GM12878 (cell line): Measurements from ENCODE around the gene SCN11A. TPM values are rescaled to one million over a fixed set of nuclear protein-coding genes. Genes with fewer than 3 reads are reported as not detected.
A peak's percentile ranks its signal among the peaks of the same experiment; 100 is the strongest.

Experiments
- ATAC-seq: fragments of 200-7000 bp; cut with Tn5 transposase; 3 replicates; pipeline ENCODE4 v1.9.1; 2020; ENCODE audit warnings: mild to moderate bottlenecking, moderate library complexity
- Bru-seq: library from RNA; stranded (reverse); fragments of 400-500 nt; gene quantifications from one replicate; lab custom pipeline; 2021; lab: Mats Ljungman, UMichigan
- BruChase-seq, 2 experiments: library from RNA; stranded (reverse); fragments of 400-500 nt; gene quantifications; one replicate each; lab custom pipeline; 2021; lab: Mats Ljungman, UMichigan
- BruUV-seq: library from RNA; stranded (reverse); fragments of 400-500 nt; replicated peaks from 2 replicates; lab custom pipeline; 2021; lab: Mats Ljungman, UMichigan
- CTCF ChIA-PET: fragments of 300-600 bp; sonication (Branson Sonifier 250); formaldehyde crosslinking; extraction: SDS; loops from one replicate; lab custom pipeline; 2021; ENCODE audit warnings: inconsistent platforms; lab: Yijun Ruan, JAX
- POLR2A ChIA-PET: fragments of 350-600 bp; formaldehyde crosslinking; extraction: SDS; loops from one replicate; lab custom pipeline; 2021; ENCODE audit warnings: inconsistent platforms; lab: Charles Lee
- RAD21 ChIA-PET: fragments of 300-600 bp; sonication (Branson Sonifier 250); formaldehyde crosslinking; loops from one replicate; lab custom pipeline; 2023; ENCODE audit warnings: antibody characterized with exemption; ENCODE audit not compliant: unreplicated experiment; lab: Charles Lee
- SMC1A ChIA-PET: fragments of 300-600 bp; sonication (Branson Sonifier 250); formaldehyde crosslinking; loops from one replicate; lab custom pipeline; 2023; ENCODE audit not compliant: unreplicated experiment, uncharacterized antibody; lab: Charles Lee
- DNase-seq: peaks from one replicate; pipeline ENCODE4 v3.0.0-alpha.2; 2011; ENCODE audit warnings: low read depth, low spot score
- FAIRE-seq: peaks from 3 replicates; lab custom pipeline; 2011; peaks lifted over from hg19 to GRCh38; lab: Jason Lieb, UNC
- H2AFZ ChIP-seq: 2 replicates; pipeline ENCODE4 v1.6.0; 2011; ENCODE audit warnings: low read depth, low read length, control low read depth; ENCODE audit not compliant: control insufficient read depth
- H3K27ac ChIP-seq: 2 replicates; pipeline ENCODE4 v1.5.1; 2011; ENCODE audit warnings: control low read depth; ENCODE audit not compliant: control insufficient read depth, insufficient read depth
- H3K27me3 ChIP-seq, 2 experiments: replicated peaks in 1 of 2; 2 replicates each; pipeline versions ENCODE4 v1.6.0 to v1.6.1; 2011; ENCODE audit warnings: low read length in 1 of 2; ENCODE audit not compliant: control insufficient read depth in 2 of 2, insufficient read depth in 2 of 2
- H3K36me3 ChIP-seq, 2 experiments: 2 replicates each; pipeline ENCODE4 v1.5.1; 2011; ENCODE audit warnings: low read length in 1 of 2; ENCODE audit not compliant: control insufficient read depth in 2 of 2, insufficient read depth in 2 of 2
- H3K4me1 ChIP-seq: 2 replicates; pipeline ENCODE4 v1.6.1; 2011; ENCODE audit warnings: mild to moderate bottlenecking, low read length, moderate library complexity, mixed read lengths; ENCODE audit not compliant: control insufficient read depth, insufficient read depth
- H3K4me2 ChIP-seq: 2 replicates; pipeline ENCODE4 v1.6.0; 2011; ENCODE audit warnings: control low read depth; ENCODE audit not compliant: control insufficient read depth, insufficient read depth
- H3K4me3 ChIP-seq: fragments of 200-600 bp; sonication (generic); 2 replicates; pipeline ENCODE4 v1.5.1; 2016
- H3K79me2 ChIP-seq: 2 replicates; pipeline ENCODE4 v1.6.0; 2011; ENCODE audit warnings: low read length; ENCODE audit not compliant: control insufficient read depth, insufficient read depth
- H3K9ac ChIP-seq: 2 replicates; pipeline ENCODE4 v1.8.0; 2011; ENCODE audit warnings: low read length, control low read depth, mixed read lengths; ENCODE audit not compliant: control insufficient read depth, insufficient read depth
- H3K9me3 ChIP-seq: replicated peaks from 3 replicates; pipeline ENCODE4 v1.5.1; 2011; ENCODE audit warnings: mild to moderate bottlenecking, low read length; ENCODE audit not compliant: control insufficient read depth, insufficient read depth
- H4K20me1 ChIP-seq: 2 replicates; pipeline ENCODE4 v1.6.0; 2011; ENCODE audit not compliant: control insufficient read depth, insufficient read depth
- BRCA1 ChIP-seq: IDR thresholded peaks from 2 replicates; pipeline ENCODE4 v1.6.1; 2011; ENCODE audit warnings: low read depth, low read length, improper control_type of control experiment
- CREB1 ChIP-seq: IDR thresholded peaks from 2 replicates; pipeline ENCODE4 v1.6.1; 2012; ENCODE audit warnings: low read depth, mild to moderate bottlenecking, inconsistent platforms
- GABPA ChIP-seq: IDR thresholded peaks from 2 replicates; pipeline ENCODE4 v1.6.1; 2014; ENCODE audit warnings: antibody characterized with exemption, low read depth, mild to moderate bottlenecking, inconsistent platforms
- IKZF1 ChIP-seq: fragments of 450-650 bp; conservative IDR thresholded peaks from 2 replicates; pipeline ENCODE4 v1.6.1; 2017; ENCODE audit warnings: antibody characterized with exemption, mild to moderate bottlenecking
- NBN ChIP-seq: fragments of 450-650 bp; IDR thresholded peaks from 2 replicates; pipeline ENCODE4 v1.6.1; 2016
- PAX5 ChIP-seq: IDR thresholded peaks from 2 replicates; pipeline ENCODE4 v1.6.1; 2011; ENCODE audit warnings: low read depth, low read length, borderline replicate concordance
- PAX8 ChIP-seq: fragments of 450-650 bp; IDR thresholded peaks from 2 replicates; pipeline ENCODE4 v1.6.1; 2017; ENCODE audit warnings: mild to moderate bottlenecking, moderate library complexity
- RBBP5 ChIP-seq: fragments of 200-600 bp; sonication (generic); conservative IDR thresholded peaks from 2 replicates; pipeline ENCODE4 v1.6.1; 2016
- SREBF2 ChIP-seq: IDR thresholded peaks from 2 replicates; pipeline ENCODE4 v1.6.1; 2012; ENCODE audit warnings: mild to moderate bottlenecking, low read length
- TAF1 ChIP-seq: IDR thresholded peaks from 2 replicates; pipeline ENCODE4 v1.6.1; 2011; ENCODE audit warnings: mild to moderate bottlenecking, low read depth, low read length, borderline replicate concordance
- ZBED1 ChIP-seq: IDR thresholded peaks from 2 replicates; pipeline ENCODE4 v1.6.1; 2016; ENCODE audit warnings: borderline replicate concordance
- WGBS: methylation state at CpG from one replicate; pipeline ENCODE4 v1.1.6; 2016; ENCODE audit warnings: low lambda C conversion rate; ENCODE audit not compliant: insufficient replicate concordance, insufficient coverage; ENCODE audit errors: missing lambda C conversion rate; 5-methylcytosine and 5-hydroxymethylcytosine counted together
- in situ Hi-C: fragments of 300-500 bp; cut with MboI; formaldehyde crosslinking; loops from 9 replicates; pipeline ENCODE4 v1.14.3; 2018; ENCODE audit warnings: mixed read lengths
- intact Hi-C: fragments of 100-400 bp; cut with micrococcal nuclease; formaldehyde crosslinking; loops from one replicate; pipeline ENCODE4 v1.14.2; 2022; ENCODE audit not compliant: unreplicated experiment
- long read RNA-seq, 2 experiments: library from polyadenylated mRNA; unstranded; transcript quantifications; one replicate each; pipeline ENCODE4 v2.0.0, GENCODE V29; 2019 to 2020
- polyA minus RNA-seq, 3 experiments: library from RNA; depleted of rRNA, polyadenylated mRNA; stranded (reverse); fragments of >200 nt; gene quantifications; 2 replicates each; pipeline ENCODE4 v1.2.3, GENCODE V29; 2011
- polyA plus RNA-seq, 11 experiments: library from polyadenylated mRNA; depleted of rRNA in 4 of 11; unstranded in 6 of 11; stranded (reverse) in 5 of 11; fragments of >200 nt; fragmentation: Nextera tagmentation in 4 of 11; fragmentation: Illumina TruSeq in 1 of 11; extraction: Ambion mirVana in 4 of 11; extraction: Trizol in 1 of 11; gene quantifications; 1 replicate in 1 of 11; 2 replicates in 10 of 11; pipeline versions ENCODE4 v1.2.1 to v1.2.3, GENCODE V29; 2011 to 2016; ENCODE audit warnings: inconsistent platforms in 2 of 11, missing spikeins in 2 of 11, low read depth in 1 of 11
- total RNA-seq, 4 experiments: library from RNA; depleted of rRNA in 3 of 4; stranded (reverse); fragments of >200 nt in 3 of 4; fragmentation: Illumina TruSeq in 1 of 4; extraction: Trizol in 1 of 4; gene quantifications; 2 replicates each; pipeline versions ENCODE4 v1.2.1 to v1.2.3, GENCODE V29; 2013 to 2021
- TF ChIP-seq, protein P1 (sequence below): fragments of 450-650 bp; IDR thresholded peaks from 2 replicates; pipeline ENCODE4 v1.6.1; 2017; ENCODE audit warnings: mild to moderate bottlenecking, moderate library complexity
- TF ChIP-seq, protein P2 (sequence below): fragments of 150-350 bp; IDR thresholded peaks from 2 replicates; pipeline ENCODE4 v1.6.1; 2016; ENCODE audit warnings: low read depth, low read length

The SCN11A gene
- total RNA-seq (2013; cell fraction: nucleolus; rRNA removed), result 1.0 and 1.3 TPM in 2 replicates
- total RNA-seq (2014; rRNA removed) (0.05 and 0.06 TPM in 2 replicates), total RNA-seq (2014; rRNA removed; fragmentation: Illumina TruSeq; extraction: Trizol) (under 0.01 and 0.05 TPM in 2 replicates), total RNA-seq (2021) (not detected in 2 replicates), polyA plus RNA-seq (2011; rRNA removed) (0.13 and 0.14 TPM in 2 replicates), polyA plus RNA-seq (2014; fragmentation: Illumina TruSeq; extraction: Trizol) (0.04 and 0.11 TPM in 2 replicates), polyA plus RNA-seq (2014; fragmentation: Nextera tagmentation; extraction: Ambion mirVana) (not detected), polyA plus RNA-seq (2014; rRNA removed) (0.03 TPM in 2 replicates), polyA plus RNA-seq (2016; fragmentation: Nextera tagmentation; extraction: Ambion mirVana) (under 1 TPM in 1 of 2 experiments, not detected in 1; 0.03 TPM), polyA minus RNA-seq (2011; rRNA and poly(A)+ RNA removed) (0.07 TPM in 1 of 2 replicates, not detected in the other), Bru-seq, nascent RNA (percentile 25 among the genes with signal in this experiment), BruChase-seq, experiment 1, labeled RNA remaining after a 6-hour chase (percentile 28 among the genes with signal in this experiment), BruChase-seq, experiment 2, labeled RNA remaining after a 2-hour chase (percentile 31 among the genes with signal in this experiment)
- polyA plus RNA-seq (2011; ENCODE audit: low read depth), result 0.04 TPM
- 0.02 and 0.03 TPM in 2 replicates for polyA plus RNA-seq (2011; cell fraction: cytosol; rRNA removed)
- 0.19 and 0.31 TPM in 2 replicates for polyA plus RNA-seq (2011; cell fraction: nucleus; rRNA removed)
- polyA plus RNA-seq (2012), result 0.04 and 0.07 TPM in 2 replicates
- polyA minus RNA-seq (2011; cell fraction: cytosol; rRNA and poly(A)+ RNA removed), result not detected in 2 replicates
- 0.12 and 0.19 TPM in 2 replicates for polyA minus RNA-seq (2011; cell fraction: nucleus; rRNA and poly(A)+ RNA removed)
- long read RNA-seq, experiment 1, result 0 reads
- long read RNA-seq, experiment 2, result 0 reads

DNA sequence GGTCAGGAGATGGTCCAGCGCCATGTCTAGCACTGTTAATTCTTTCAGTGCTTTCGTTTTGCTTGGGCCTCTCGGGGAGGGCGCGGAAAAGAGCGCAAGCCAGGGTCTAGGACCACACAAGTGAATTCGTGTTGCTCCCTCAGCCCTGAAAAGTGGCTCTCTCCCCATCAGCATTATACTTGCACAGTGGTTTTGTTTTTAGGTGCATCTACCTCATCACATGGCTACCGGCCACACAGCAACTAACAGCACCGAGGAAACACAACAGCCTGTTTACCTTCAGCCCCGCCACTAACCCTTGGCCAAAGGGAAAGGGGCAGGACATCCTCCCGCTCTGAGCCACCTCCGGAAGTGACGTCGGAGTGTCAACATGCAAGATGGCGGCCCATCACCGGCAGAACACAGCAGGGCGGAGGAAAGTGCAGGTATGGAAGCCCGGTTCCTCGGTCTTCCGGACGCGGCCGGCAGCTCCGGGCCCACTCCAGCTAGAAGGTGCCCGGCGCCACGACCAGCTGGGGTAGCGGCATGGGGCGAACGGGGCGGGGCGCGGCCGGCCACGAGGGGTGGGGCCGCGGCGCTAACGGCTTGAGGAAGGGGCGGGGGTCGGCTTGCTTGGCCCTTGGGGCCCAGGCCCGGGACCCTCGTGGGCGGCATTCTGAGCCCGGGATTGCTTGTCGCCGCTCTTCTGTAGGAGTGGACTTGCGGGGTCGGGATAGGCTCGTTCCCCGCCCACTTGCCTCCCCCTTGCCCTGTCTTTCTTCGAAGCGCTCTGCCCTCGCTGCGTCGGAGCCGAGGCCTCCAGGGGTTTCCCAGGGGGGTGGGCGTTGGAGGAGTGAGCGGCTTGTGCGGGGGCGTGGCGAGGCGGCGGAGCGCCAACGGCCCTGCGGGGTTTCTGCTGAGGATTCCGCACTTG is at the start of gene SCN11A, which contains the start of gene WDR48:
TSS of gene SCN11A (minus strand) at position 296 of the 913 bp plus-strand sequence. CDS start 101,582 bp downstream, outside the sequence.
TSS of gene WDR48 (plus strand) at position 368 of the 913 bp plus-strand sequence. CDS start at position 378, 10 bp downstream.
- in situ Hi-C loops, result no loop called here
- peak; percentile 26; the same call in 1 of the 2 replicates for TF ChIP-seq PAX5
- no peak for TF ChIP-seq BRCA1
- no peak for TF ChIP-seq PAX8
- TF ChIP-seq GABPA, result peak; percentile 95
- peak; percentile 48; the same call in 1 of the 2 replicates for TF ChIP-seq IKZF1
- TF ChIP-seq TAF1, result peak; percentile 95
- TF ChIP-seq, protein P1, sequence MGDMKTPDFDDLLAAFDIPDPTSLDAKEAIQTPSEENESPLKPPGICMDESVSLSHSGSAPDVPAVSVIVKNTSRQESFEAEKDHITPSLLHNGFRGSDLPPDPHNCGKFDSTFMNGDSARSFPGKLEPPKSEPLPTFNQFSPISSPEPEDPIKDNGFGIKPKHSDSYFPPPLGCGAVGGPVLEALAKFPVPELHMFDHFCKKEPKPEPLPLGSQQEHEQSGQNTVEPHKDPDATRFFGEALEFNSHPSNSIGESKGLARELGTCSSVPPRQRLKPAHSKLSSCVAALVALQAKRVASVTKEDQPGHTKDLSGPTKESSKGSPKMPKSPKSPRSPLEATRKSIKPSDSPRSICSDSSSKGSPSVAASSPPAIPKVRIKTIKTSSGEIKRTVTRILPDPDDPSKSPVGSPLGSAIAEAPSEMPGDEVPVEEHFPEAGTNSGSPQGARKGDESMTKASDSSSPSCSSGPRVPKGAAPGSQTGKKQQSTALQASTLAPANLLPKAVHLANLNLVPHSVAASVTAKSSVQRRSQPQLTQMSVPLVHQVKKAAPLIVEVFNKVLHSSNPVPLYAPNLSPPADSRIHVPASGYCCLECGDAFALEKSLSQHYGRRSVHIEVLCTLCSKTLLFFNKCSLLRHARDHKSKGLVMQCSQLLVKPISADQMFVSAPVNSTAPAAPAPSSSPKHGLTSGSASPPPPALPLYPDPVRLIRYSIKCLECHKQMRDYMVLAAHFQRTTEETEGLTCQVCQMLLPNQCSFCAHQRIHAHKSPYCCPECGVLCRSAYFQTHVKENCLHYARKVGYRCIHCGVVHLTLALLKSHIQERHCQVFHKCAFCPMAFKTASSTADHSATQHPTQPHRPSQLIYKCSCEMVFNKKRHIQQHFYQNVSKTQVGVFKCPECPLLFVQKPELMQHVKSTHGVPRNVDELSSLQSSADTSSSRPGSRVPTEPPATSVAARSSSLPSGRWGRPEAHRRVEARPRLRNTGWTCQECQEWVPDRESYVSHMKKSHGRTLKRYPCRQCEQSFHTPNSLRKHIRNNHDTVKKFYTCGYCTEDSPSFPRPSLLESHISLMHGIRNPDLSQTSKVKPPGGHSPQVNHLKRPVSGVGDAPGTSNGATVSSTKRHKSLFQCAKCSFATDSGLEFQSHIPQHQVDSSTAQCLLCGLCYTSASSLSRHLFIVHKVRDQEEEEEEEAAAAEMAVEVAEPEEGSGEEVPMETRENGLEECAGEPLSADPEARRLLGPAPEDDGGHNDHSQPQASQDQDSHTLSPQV, result no peak
- TF ChIP-seq RBBP5, result no peak
- TF ChIP-seq, protein P2, sequence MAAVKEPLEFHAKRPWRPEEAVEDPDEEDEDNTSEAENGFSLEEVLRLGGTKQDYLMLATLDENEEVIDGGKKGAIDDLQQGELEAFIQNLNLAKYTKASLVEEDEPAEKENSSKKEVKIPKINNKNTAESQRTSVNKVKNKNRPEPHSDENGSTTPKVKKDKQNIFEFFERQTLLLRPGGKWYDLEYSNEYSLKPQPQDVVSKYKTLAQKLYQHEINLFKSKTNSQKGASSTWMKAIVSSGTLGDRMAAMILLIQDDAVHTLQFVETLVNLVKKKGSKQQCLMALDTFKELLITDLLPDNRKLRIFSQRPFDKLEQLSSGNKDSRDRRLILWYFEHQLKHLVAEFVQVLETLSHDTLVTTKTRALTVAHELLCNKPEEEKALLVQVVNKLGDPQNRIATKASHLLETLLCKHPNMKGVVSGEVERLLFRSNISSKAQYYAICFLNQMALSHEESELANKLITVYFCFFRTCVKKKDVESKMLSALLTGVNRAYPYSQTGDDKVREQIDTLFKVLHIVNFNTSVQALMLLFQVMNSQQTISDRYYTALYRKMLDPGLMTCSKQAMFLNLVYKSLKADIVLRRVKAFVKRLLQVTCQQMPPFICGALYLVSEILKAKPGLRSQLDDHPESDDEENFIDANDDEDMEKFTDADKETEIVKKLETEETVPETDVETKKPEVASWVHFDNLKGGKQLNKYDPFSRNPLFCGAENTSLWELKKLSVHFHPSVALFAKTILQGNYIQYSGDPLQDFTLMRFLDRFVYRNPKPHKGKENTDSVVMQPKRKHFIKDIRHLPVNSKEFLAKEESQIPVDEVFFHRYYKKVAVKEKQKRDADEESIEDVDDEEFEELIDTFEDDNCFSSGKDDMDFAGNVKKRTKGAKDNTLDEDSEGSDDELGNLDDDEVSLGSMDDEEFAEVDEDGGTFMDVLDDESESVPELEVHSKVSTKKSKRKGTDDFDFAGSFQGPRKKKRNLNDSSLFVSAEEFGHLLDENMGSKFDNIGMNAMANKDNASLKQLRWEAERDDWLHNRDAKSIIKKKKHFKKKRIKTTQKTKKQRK, result no peak
- no peak; the same call in 1 of the 2 replicates for TF ChIP-seq ZBED1
- peak; percentile 96 for TF ChIP-seq CREB1
- TF ChIP-seq SREBF2, result no peak
- peak; percentile 81; the same call in 1 of the 2 replicates for TF ChIP-seq NBN

More for the DNA sequence above, at the start of gene SCN11A, which contains the start of gene WDR48:
- under 1% methylated on average over 54 of the region's 68 CpGs for WGBS
- Histone ChIP-seq H3K4me3 (peak within 1 kb of the TSS; percentile 80), H4K20me1 (no peaks in the 10 kb centered on the region), H3K27ac (peak within 1 kb of the TSS; percentile 87), H3K4me1 (peaks cover 4% of the 10 kb centered on the region), H2AFZ (peak within 1 kb of the TSS; percentile 99), H3K79me2 (peaks cover 15% of the 10 kb centered on the region), H3K9me3 (no peaks in the 10 kb centered on the region), H3K36me3 (no peaks in the 10 kb centered on the region), H3K27me3 (no peaks in the 10 kb centered on the region), H3K9ac (peak within 1 kb of the TSS; percentile 84), H3K4me2 (peak within 1 kb of the TSS; percentile 95)
- CTCF ChIA-PET, result interaction anchor here (0.9 to 1.5 kb wide), 2 partner anchors 22 to 52 kb away, joined by 3 to 9 read pairs; no protein-coding TSS in a partner anchor
- DNase-seq (peak; percentile 68), FAIRE-seq (peak; percentile 91), ATAC-seq (peak; percentile 96)
- RAD21 ChIA-PET, result no interaction called here
- POLR2A ChIA-PET, result no interaction called here
- BruUV-seq, result TSS peak; percentile 98
- intact Hi-C loops, result no loop called here
- SMC1A ChIA-PET, result interaction anchor here (1.6 kb wide), 1 partner anchor 22 kb away, joined by 4 read pairs; no protein-coding TSS in a partner anchor
